NOMO-1 treated with DMSO at 0.1 percent for 48 hours (cell line): Measurements from ENCODE around the gene CNTF.

Experiments used
- DNase-seq: peaks from one replicate; lab custom pipeline; 2025; ENCODE audit not compliant: unreplicated experiment; lab: John Stamatoyannopoulos, UW

Gene CNTF

DNA sequence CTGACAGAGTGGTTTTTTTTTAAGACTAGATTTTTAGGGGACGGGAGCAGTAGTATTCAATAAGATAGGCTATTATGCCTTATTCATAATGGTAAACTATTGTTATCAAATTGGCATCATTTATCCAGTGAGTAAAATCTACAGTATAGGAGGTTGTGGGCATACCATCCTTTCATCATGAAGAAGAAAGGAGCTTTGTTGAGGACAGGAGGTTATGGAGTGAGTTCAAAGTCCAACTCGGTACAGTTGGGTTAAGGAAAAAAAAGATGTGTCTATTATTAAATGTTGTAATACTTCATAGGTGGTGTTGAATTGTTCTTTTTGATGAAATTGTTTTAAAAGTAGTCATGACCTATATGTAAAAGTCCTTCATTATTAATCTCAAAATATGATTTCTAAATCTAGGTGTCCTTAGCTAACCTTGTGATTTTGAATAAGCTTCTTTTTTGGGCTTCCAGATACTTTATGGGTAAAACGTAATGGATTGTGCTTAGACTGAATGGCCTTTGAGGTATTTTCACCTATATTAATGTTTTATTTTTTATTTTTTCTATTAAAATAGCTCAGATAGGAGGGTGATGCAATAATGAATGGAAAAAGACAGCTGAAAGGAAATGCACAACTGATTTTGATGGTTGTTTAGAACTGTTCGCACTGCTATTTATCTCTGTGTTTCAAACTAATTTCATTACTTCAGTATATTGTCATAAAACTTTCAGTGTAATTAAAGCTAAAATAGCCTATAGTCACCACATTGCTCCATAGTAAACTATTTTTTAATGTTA is 15.3 kb upstream of the CNTF start:
- DNase-seq: no peak

DNA sequence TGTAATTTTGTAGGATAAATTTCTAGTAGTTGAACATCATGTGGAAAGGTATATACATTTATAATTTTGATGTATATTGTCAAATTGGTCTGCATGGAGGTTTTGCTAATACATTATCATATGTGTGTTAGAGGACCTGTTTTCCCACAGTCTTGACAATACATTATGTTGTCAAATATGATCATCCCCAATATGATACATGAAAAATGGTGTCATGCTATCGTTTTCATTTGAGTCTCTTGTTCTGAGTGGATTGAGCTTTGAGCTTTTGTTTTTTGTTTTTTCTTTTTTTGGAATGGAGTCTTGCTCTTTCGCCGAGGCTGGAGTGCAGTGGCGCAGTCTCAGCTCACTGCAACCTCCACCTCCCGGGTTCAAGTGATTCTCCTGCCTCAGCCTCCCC is 14.1 kb upstream of the CNTF start:
- no peak for DNase-seq

DNA sequence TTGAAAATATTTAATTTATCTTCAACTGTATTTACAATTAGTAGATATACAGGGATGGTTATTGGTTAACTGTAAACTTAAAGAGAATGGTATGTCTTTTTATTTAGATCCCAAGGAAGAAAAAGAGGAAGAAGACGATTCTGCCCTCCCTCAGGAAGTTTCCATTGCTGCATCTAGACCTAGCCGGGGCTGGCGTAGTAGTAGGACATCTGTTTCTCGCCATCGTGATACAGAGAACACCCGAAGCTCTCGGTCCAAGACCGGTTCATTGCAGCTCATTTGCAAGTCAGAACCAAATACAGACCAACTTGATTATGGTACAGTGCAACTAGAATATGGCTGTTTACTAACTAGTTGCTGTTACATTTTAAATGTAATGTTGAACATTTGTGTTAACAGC is 12.7 kb upstream of the CNTF start:
- DNase-seq: no peak

DNA sequence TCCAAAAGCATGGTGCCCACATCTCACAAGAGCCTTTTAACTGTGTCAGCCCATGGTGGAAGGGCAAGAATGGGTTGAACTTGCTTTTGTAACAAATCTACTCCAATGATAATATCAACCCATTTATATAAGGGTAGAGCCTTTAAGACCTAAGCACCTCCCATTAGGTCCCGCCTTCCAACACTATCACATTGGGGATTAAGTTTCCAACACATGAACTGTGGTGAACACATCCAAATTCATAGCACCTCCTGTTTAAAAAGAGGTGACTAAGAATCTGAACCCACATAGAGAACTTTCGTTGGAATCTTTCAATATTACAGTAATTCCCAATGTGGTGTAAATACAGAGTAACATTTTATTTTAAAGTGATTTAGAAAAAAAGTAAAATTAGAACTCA is 9.2 kb upstream of the CNTF start:
- DNase-seq: no peak

DNA sequence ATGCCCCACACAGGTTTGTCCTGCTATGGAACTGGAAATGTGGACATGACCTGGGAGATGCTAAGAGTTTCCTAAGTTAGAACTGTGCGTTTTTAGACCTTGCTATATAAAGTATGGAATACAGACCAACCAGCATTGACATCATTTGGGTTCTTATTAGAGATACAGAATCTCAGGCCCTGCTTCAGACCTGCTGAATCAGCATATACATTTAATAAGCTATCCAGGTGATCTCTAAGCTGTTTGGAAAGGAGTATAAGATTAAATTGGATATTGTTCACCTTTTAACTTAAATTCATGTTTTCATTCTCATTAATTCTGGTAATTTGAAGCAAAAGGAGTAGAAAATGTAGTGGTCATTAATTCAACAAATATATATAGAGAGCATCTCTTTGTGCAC is 6.9 kb upstream of the CNTF start:
- DNase-seq: no peak

DNA sequence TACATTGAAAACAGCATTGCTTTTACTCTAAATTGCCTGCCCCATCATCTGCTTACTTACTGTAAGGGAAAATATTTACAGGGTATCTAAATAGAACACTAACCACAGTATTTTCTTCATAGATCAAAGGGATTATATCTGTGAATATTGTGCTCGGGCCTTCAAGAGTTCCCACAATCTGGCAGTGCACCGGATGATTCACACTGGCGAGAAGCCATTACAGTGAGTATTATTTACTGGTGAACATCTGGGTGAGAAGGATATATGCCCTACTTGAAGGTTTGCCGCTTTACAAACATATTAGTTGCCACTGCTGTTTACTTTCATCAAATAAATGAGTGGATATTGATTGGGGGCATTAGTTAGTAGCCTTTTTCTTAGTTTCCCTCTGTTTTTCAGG is 5.9 kb upstream of the CNTF start:
- DNase-seq: no peak

DNA sequence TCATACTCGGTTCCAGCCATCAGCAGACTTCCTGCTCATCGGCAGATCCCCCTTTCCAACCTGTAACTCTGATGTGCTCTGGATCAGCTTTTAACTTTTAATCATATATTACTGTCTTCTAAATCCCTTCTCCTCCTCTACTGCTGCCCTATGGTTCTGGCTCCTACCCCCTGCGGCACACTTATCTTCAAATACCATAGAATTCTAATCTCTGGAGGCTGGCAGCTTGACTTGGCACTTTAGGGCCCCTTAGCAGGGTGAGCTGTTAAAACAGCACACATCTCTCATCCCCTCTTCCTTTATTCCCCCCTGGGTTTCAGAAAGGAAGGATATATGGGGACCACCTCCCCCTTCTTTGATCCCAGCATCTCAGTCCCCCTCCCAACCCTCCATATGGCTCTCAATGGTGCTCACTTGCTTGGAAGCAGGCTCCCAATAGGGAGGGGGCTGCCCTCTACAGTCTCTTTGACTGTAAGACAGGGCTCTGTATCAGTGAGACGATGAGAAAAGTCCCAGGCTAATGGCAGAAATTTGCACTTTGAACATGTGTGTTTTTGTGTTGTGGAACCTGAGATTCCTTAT is 4.4 kb upstream of the CNTF start:
- DNase-seq: no peak

DNA sequence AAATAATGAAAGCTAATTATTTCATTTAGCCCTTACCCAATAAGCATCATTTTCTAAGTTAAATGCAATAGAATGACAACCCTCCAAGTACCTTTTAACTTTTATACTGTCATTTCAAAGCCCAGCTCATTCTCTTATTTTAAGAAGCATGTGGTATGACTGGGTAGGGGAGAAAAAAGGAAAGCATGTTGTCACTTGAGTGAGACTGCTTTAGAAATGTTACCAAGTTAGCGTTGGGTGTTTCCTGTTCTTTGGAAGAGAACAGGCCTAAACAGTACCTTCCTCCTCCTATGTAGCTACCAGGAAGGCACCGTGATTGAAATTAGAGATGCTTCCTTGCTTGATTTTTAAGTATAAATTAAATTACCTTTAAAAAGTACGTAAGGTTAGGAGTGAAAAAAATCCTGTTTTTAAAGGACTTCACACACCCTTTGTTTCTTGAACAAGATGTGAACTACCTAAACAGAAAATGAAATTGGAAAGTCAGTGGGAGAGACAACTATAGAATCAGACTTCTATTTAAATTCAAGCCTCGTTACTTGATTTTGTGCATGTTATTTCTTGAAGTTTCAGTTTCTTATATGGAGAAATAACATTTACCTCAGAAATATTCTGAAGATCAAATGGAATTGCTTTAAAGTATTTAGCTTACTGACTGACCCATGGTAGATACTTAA is 741 bp upstream of the CNTF start:
- no peak for DNase-seq

DNA sequence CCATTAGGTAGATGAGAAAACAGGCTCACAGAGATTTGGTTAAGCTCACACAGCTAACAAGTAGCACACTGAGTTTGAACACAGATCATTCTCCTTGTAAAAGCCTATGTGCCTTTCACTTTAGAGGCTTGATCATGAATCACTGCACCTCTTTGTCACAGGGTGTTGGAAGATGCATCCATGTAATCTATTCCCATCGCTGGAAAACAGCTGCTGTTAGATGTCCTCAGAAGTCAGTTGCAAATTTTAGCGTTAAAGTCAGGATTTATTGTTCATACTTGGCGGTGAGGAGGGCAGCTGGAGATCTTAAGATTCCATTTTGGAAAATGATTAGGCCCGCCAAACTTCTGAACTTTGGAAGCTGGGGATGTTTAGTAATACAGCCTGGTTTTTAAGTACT is 2.6 kb downstream of the CNTF start:
- DNase-seq: no peak

DNA sequence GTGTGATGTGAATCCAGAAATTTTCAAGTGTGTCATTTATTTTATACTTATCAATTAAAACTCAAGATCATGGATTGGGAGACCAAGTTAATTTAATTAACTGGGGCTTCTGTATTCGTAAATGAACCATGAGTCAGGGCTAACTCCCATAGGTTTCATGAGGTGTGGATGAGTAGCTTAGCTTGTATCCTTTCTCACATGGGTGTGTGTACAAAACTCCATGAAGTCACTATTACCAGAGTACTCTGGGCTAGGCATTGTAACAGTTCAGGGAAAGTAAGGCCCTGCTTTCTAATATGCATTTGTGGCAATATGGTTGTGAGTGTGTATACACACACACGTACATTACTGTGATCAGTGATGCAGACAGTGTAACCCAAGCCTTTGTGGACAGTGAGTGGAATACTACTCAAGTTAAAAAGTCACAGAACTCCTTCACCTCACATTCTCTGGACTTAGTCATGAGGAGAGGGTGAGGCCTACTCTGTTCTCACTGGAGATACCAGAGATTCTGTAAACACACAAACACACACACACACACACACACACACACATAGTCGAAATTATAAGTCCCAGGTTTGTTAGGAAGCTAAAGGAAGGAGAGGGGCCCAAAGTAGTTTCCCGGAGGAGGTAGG is 3.5 kb downstream of the CNTF start:
- no peak for DNase-seq

DNA sequence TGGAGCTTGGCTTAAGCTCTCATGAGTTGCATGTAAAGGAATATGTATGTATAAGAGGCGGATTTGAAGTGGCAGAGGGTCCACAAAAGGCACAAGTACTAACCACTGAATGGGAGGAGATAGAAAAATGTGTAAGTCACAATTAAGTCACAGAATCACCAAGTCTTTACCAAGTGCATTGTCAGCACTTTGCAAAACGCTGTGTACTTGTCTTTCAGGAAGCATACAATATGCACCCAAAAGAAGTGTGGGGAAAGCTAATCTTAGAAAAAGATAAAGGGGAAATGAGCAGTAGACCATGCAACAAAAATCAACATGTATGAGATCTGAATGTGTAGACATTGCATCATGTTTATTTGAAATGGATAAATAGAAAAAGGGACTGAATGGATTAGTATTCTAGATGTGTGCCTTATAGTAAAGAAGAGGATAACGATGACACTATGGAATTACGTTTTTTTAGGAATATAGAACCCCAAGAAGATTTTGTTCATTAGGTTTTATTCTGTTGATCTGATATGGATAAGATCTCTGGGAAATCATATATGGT is 4.5 kb downstream of the CNTF start:
- peak; percentile 14 for DNase-seq

DNA sequence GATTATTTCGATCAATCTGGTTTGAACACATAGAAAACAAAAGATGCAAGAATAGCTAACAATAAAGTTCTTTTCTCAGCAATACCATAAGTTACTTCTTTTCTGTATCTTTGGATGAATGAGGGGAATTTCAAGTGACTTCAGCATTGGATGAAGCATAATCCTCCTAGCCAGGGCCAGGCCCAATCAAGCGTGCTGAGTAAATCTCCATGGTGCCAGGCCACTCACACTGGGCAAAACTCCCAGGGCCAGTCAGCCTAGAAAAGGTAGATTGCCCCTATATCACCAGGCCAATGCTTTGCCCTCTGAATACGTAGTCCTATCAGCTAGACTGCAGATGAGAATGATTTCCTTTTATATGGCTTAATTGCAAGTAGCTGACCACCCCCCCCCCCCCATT is 6.0 kb downstream of the CNTF start:
- DNase-seq: no peak

DNA sequence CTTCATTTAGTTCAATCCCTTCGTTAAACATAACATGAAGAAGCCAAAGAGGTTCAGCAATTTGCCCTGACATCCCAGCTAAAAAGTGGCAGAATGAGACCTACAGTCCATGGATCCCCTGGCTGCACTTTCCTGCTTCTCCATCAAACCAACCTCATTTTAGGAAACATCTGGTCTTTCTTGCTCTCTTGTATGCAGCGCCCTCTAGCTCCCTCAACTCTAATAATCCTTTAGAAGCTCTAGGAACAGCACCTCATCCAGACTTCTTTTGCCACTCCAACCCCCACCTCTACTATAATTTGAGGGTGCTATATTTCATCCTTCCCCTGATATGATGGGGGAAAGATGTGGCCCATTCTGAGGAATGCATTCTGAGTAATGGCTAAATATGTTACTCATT is 7.4 kb downstream of the CNTF start:
- peak; percentile 21 for DNase-seq

DNA sequence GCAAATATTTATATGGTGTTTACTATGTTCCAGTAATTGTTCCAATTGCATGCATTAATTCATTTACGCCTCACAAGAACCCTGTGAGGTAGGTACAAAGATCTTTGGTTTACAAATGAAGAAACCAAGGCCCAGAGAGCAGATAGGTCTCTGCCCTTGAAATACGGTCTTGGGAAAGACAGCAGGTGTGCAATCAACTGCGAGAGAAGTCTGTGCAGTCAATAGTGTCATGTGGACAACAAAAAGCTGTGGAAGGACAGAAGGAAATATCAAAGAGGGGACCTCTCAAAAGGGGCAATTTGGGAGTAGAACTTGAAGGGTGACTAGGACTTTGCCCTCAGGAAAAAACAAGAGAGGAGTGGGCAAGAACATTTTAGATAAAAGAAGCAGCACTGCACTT is 8.9 kb downstream of the CNTF start:
- no peak for DNase-seq

DNA sequence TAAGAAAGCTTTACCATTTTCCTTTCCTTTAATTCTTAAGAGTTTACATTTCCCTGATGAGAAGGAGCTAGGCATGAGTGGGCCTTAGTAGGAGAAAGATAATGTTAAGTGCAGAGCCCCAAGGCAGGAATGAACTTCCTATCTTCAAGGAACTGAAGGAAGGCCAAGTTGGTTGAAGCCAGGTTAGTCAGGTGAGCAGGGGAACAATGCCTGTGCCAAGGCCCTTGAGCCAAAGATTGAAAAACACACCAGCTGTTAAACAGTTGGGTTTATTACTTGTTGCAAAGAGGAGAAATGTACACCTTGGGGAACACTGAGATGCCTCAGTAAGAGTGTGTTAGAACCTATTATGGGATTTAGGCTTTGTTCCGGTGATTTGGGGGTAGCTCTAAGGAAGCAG is 10.0 kb downstream of the CNTF start:
- DNase-seq: no peak

DNA sequence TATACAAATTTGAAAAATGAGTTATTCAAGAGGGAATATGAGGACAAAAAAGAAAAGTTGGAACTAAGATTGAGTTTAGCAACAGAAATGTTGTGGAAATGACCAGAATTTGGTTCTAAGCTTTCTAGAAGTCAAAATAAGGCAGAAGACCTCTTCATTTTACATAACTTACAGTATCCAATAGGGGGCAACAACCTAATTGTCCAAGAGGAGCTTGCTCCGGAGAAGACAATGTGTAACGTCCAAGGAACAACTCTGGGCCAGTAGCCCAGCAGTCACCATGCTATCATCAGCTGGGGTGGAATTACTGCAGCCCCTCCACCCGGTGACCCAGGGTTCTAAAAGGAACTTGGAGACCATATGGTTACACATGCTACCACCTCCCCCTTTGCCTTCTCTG is 14.1 kb downstream of the CNTF start:
- no peak for DNase-seq

DNA sequence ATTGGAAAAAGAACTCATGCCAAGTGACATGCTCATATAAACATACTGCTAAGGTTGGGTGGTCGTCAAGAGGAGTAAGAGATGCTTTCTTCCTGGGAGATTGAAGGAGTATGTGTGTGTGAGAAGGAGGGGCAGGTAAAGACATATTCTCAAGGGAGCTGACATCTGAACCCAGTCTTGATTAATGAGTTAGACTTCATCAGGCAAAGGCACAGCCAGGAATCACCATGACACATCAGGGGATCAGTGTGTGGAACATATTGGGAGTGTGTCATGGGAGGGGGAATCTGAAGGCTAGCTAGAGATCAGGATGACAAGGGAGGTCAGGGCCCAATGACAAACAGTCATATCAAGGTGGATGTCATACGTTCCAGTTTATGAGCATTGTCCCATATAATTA is 14.9 kb downstream of the CNTF start:
- no peak for DNase-seq

DNA sequence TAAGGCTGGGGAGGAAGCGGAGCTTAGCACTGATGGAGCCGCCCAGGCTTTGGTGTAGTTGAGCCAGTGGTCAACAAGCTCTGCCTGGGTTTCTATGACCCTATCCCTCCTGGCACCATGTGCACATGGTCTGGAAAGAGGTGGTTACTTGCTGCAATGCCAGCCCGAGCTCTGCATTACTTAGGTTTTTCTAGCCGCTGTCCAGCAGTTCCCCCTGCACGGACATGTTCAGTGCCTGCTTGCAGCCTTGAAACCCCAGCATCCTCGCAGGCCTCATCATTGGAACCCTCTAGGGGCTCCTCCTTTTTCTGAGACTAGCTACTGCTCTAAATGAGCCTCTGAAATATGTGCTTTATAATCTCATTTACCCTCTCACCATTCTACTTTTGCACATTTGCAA is 16.6 kb downstream of the CNTF start:
- no peak for DNase-seq

DNA sequence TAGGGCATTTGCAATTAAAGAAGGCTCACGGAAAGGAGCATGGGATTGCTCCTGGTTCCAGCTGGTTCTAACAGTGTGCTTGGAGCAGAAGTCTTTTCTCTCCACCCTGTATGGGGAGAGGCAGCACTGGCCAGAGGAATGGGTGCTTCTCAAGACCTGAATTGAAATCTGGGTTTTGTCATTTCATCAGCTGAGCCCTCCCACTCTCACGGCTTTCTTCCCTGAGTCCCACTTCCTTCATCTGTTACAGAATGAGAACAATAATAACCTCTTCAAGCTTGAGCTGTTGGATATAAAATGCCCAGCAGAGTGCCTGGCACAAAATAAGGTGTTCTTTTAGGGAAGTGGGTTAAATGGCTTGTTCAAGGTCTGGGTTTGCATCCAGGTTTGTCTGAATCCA is 17.2 kb downstream of the CNTF start:
- DNase-seq: no peak

DNA sequence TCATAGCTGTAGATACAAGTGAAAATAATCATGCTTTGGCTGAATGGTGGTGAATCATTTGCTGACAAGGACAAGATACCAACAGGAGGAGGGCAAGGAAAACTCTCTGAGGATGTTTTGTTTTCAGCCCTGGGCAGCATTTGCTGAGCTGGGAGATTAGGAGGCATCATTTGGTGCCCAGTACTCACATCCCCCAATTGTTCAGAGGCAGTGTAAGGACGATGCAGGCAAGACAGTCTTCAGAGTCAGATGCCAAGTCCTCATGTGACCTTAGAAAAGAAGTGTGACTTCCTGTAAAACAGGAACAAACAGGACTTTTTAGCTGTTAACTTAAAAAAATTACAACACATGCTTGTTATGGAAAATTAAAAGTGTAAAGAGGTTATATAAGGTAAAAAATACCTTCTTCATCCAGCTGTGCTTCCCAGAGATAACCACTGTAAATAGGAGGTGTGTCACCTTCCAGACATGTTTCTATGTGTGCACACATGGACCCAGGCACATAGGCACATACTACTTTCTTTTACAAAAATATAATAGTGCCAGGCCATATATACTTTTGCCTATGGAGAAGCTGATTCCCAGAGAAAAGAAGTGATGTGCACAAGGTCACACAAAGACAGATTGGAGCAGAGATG is 18.0 kb downstream of the CNTF start:
- peak; percentile 25 for DNase-seq

DNA sequence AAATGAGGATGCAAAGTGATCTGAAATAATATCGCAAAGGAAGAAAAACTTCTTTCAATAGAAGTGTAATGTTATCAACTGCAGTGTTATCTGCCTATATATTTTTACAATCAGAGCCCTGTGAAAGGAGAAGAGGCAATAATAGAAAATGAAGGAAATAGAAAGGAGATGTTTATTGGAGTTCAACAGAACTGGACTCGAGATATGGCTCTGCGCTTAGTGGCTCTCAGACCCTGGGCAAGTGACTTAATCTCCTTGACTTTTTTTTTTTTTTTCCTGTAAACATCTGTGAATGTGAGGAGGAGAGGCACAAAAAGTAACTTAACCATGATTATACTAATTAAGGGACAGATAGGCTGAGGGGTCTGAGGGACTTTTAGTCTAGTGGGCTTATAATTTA is 18.9 kb downstream of the CNTF start:
- DNase-seq: peak; percentile 1
